K562 (cell line): ENCODE results near the gene OCIAD1. TPM values are rescaled to one million over a fixed set of nuclear protein-coding genes. Genes with fewer than 3 reads are reported as not detected.

Experiments used
- ATAC-seq: fragments of 200-7000 bp; cut with Tn5 transposase; 3 replicates; pipeline ENCODE4 v1.9.1; 2020; ENCODE audit warnings: moderate library complexity
- BruUV-seq: library from RNA; stranded (reverse); fragments of 400-500 nt; replicated peaks from 2 replicates; lab custom pipeline; 2021; lab: Mats Ljungman, UMichigan
- CTCF ChIA-PET: fragments of 300-600 bp; formaldehyde crosslinking; extraction: SDS; loops from one replicate; lab custom pipeline; 2021; ENCODE audit warnings: low intra/inter-chr PET ratio; lab: Yijun Ruan, JAX
- POLR2A ChIA-PET: fragments of 300-600, 350-650 bp; sonication (Branson Sonifier 250); formaldehyde crosslinking; extraction: SDS; loops from one replicate; lab custom pipeline; 2021; ENCODE audit warnings: antibody characterized with exemption, inconsistent platforms; lab: Yijun Ruan, JAX
- DNase-seq, 4 experiments: peaks; one replicate each; pipeline versions ENCODE4 v3.0.0 to v3.0.0-alpha.2; 2011 to 2018; ENCODE audit warnings: low spot score in 3 of 4, mixed read lengths in 3 of 4; ENCODE audit errors: extremely low read depth in 1 of 4
- FAIRE-seq: peaks from 2 replicates; lab custom pipeline; 2011; peaks lifted over from hg19 to GRCh38; lab: Jason Lieb, UNC
- H2AFZ ChIP-seq: 2 replicates; pipeline ENCODE4 v1.6.0; 2011; ENCODE audit warnings: low read depth, low read length, control low read depth, inconsistent platforms
- H3K27ac ChIP-seq: fragments of 200-600 bp; 3 replicates; pipeline ENCODE4 v1.8.0; 2011; ENCODE audit warnings: low read depth, mild to moderate bottlenecking, control low read depth, inconsistent platforms, low read length, moderate library complexity, mixed read lengths; ENCODE audit errors: extremely low read depth
- H3K27me3 ChIP-seq, 2 experiments: fragments of 300-600 bp in 1 of 2; 2 replicates in 1 of 2; 3 replicates in 1 of 2; pipeline versions ENCODE4 v1.6.0 to v1.8.0; 2011; ENCODE audit warnings: inconsistent platforms in 2 of 2, low read length in 2 of 2, mild to moderate bottlenecking in 1 of 2, mixed read lengths in 1 of 2, moderate library complexity in 1 of 2; ENCODE audit not compliant: control insufficient read depth in 2 of 2, insufficient read depth in 2 of 2
- H3K36me3 ChIP-seq: fragments of 300-600 bp; 3 replicates; pipeline ENCODE4 v1.8.0; 2011; ENCODE audit warnings: mild to moderate bottlenecking, low read length, inconsistent platforms; ENCODE audit not compliant: control insufficient read depth, insufficient read depth
- H3K4me1 ChIP-seq, 2 experiments: fragments of 200-600 bp in 1 of 2; replicated peaks in 1 of 2; 2 replicates in 1 of 2; 3 replicates in 1 of 2; pipeline versions ENCODE4 v1.5.1 to v1.8.0; 2011; ENCODE audit warnings: inconsistent platforms in 2 of 2, low read length in 2 of 2, mild to moderate bottlenecking in 1 of 2, mixed read lengths in 1 of 2, moderate library complexity in 1 of 2; ENCODE audit not compliant: control insufficient read depth in 2 of 2, insufficient read depth in 2 of 2
- H3K4me2 ChIP-seq: 2 replicates; pipeline ENCODE4 v1.6.1; 2011; ENCODE audit warnings: low read length, control low read depth, inconsistent platforms, mixed read lengths; ENCODE audit not compliant: insufficient read depth
- H3K4me3 ChIP-seq: fragments of 200-600 bp; sonication (generic), shearing (Covaris generic); 2 replicates; pipeline ENCODE4 v1.5.1; 2016; ENCODE audit warnings: control low read depth, inconsistent platforms
- H3K79me2 ChIP-seq: fragments of 200-600 bp; 3 replicates; pipeline ENCODE4 v1.8.0; 2011; ENCODE audit warnings: low read length, inconsistent platforms; ENCODE audit not compliant: control insufficient read depth, insufficient read depth
- H3K9ac ChIP-seq, 2 experiments: 2 replicates each; pipeline versions ENCODE4 v1.6.0 to v1.6.1; 2011; ENCODE audit warnings: low read depth in 2 of 2, low read length in 2 of 2, control low read depth in 1 of 2, inconsistent platforms in 1 of 2, mild to moderate bottlenecking in 1 of 2, mixed read lengths in 1 of 2; ENCODE audit not compliant: insufficient read depth in 1 of 2
- H3K9me1 ChIP-seq: one replicate; pipeline ENCODE4 v1.6.0; 2011; ENCODE audit warnings: inconsistent platforms, mild to moderate bottlenecking, low read length, moderate library complexity; ENCODE audit not compliant: control insufficient read depth, insufficient read depth
- H3K9me3 ChIP-seq: replicated peaks from 2 replicates; pipeline ENCODE4 v1.5.1; 2011; ENCODE audit warnings: low read depth, low read length, inconsistent platforms; ENCODE audit not compliant: control insufficient read depth, insufficient read depth
- H4K20me1 ChIP-seq: replicated peaks from 2 replicates; pipeline ENCODE4 v1.6.1; 2011; ENCODE audit warnings: low read length, inconsistent platforms, mixed read lengths; ENCODE audit not compliant: control insufficient read depth, insufficient read depth
- ATF7 ChIP-seq: fragments of 450-650 bp; IDR thresholded peaks from 2 replicates; pipeline ENCODE4 v1.7.1; 2014; ENCODE audit warnings: mild to moderate bottlenecking, moderate library complexity
- BDP1 ChIP-seq: IDR thresholded peaks from 3 replicates; pipeline ENCODE4 v1.6.1; 2011; ENCODE audit not compliant: insufficient read length, insufficient read depth
- CREBBP ChIP-seq: IDR thresholded peaks from one replicate; pipeline ENCODE4 v1.6.1; 2012; ENCODE audit warnings: low read depth, mild to moderate bottlenecking, control low read depth, inconsistent platforms, low read length
- EHMT2 ChIP-seq: fragments of 450-650 bp; IDR thresholded peaks from 2 replicates; pipeline ENCODE4 v1.6.1; 2018; ENCODE audit warnings: antibody characterized with exemption
- MAFG ChIP-seq: fragments of 450-650 bp; conservative IDR thresholded peaks from 2 replicates; pipeline ENCODE4 v1.6.1; 2016; ENCODE audit warnings: missing genetic modification characterization, missing compliant biosample characterization
- ZNF133 ChIP-seq: fragments of 250-450 bp; sonication (Bioruptor Pico); IDR thresholded peaks from 2 replicates; pipeline ENCODE4 v1.4.0; 2020; ENCODE audit warnings: mild to moderate bottlenecking
- ZNF324 ChIP-seq: fragments of 250-450 bp; sonication (Bioruptor Pico); IDR thresholded peaks from 2 replicates; pipeline ENCODE4 v1.4.0; 2020; ENCODE audit warnings: mild to moderate bottlenecking
- ZSCAN32 ChIP-seq: fragments of 450-650 bp; formaldehyde crosslinking; IDR thresholded peaks from 2 replicates; pipeline ENCODE4 v1.4.0; 2020; ENCODE audit warnings: mild to moderate bottlenecking, moderate library complexity
- WGBS: fragments of 100-300 bp; shearing (Covaris generic); methylation state at CpG from one replicate; pipeline ENCODE4 v1.1.6; 2016; ENCODE audit warnings: low coverage, mixed read lengths; ENCODE audit not compliant: insufficient coverage; ENCODE audit errors: missing lambda C conversion rate; 5-methylcytosine and 5-hydroxymethylcytosine counted together
- in situ Hi-C: fragments of 300-500 bp; cut with MboI; formaldehyde crosslinking; loops from 4 replicates; pipeline ENCODE4 v1.15.0; 2018; ENCODE audit warnings: inconsistent platforms, mixed read lengths
- intact Hi-C: fragments of 100-400 bp; cut with micrococcal nuclease; formaldehyde crosslinking; loops from 2 replicates; pipeline ENCODE4 v1.14.2; 2022
- polyA plus RNA-seq, 8 experiments: library from polyadenylated mRNA; depleted of rRNA in 4 of 8; stranded (reverse) in 5 of 8; unstranded in 3 of 8; fragments of >200 nt; fragmentation: Nextera tagmentation in 2 of 8; fragmentation: Illumina TruSeq in 1 of 8; extraction: Ambion mirVana in 2 of 8; extraction: Trizol in 1 of 8; gene quantifications; 2 replicates each; pipeline versions ENCODE4 v1.2.1 to v1.2.3, GENCODE V29; 2011 to 2014; ENCODE audit warnings: inconsistent platforms in 1 of 8, missing spikeins in 1 of 8
- total RNA-seq, 7 experiments: library from RNA; depleted of rRNA in 6 of 7; stranded (reverse); fragments of >200 nt in 6 of 7; fragmentation: Illumina TruSeq in 2 of 7; extraction: Trizol in 2 of 7; gene quantifications; 2 replicates each; pipeline versions ENCODE4 v1.2.1 to v1.2.3, GENCODE V29; 2011 to 2021; ENCODE audit warnings: low replicate concordance in 1 of 7

The OCIAD1 gene
- total and polyA plus RNA-seq, 9 of the 15 experiments (the other 6 are each of a cell fraction or from before 2014, with no cell fraction given) = 99.0 to 358 (median 196) TPM

- no peak overlapping the region for H3K27ac ChIP-seq
- no peaks in the 10 kb centered on the region for H4K20me1 ChIP-seq
- BruUV-seq = no TSS peak
- no peaks in the 10 kb centered on the region for H3K36me3 ChIP-seq
- ChIA-PET POLR2A (no interaction called here), CTCF (no interaction called here)
- H3K9me3 ChIP-seq = no peaks in the 10 kb centered on the region
- no peak overlapping the region for H3K4me2 ChIP-seq
- H3K27me3 ChIP-seq = no peaks in the 10 kb centered on the region
- H3K9me1 ChIP-seq = no peaks in the 10 kb centered on the region
- H3K79me2 ChIP-seq = no peaks in the 10 kb centered on the region
- H3K4me1 ChIP-seq = peaks cover 6 to 7% of the 10 kb centered on the region in 2 experiments; a peak in 4 of 5 replicates
- DNase-seq (no peak), ATAC-seq (no peak), FAIRE-seq (no peak)
- no peak overlapping the region for H3K4me3 ChIP-seq
- intact Hi-C loops (no loop called here), in situ Hi-C loops (no loop called here)
- TF ChIP-seq ZNF133 (CRISPR knock-in tag) = no peak
- no peak for TF ChIP-seq CREBBP
- no peak for TF ChIP-seq ZSCAN32
- no peak for TF ChIP-seq ZNF324 (CRISPR knock-in tag)
- TF ChIP-seq ATF7 = no peak
- no peak for TF ChIP-seq EHMT2
- no peak for TF ChIP-seq MAFG (tag)
- no peak for TF ChIP-seq BDP1
- no peak overlapping the region for H2AFZ ChIP-seq
- 9% methylated on average over 3 of the region's 3 CpGs for WGBS
- H3K9ac ChIP-seq = no peak overlapping the region
These were observed 73.8 kb downstream of the OCIAD1 start for GRCh38 chr4:48904541-48905142.
